Breast epithelium (tissue), 3 donors: ENCODE results near the gene TFG.

Experiments
- POLR2A ChIP-seq: fragments of 450-650 bp; IDR thresholded peaks from one replicate; pipeline ENCODE4 v1.6.1; 2016; ENCODE audit warnings: antibody characterized with exemption, mild to moderate bottlenecking, moderate library complexity
- TF ChIP-seq, protein P1 (sequence below), 3 donors: fragments of 450-650 bp; IDR thresholded peaks; one replicate each; pipeline ENCODE4 v1.5.1; 2016 to 2017; ENCODE audit warnings: antibody characterized with exemption in 3 of 3, mild to moderate bottlenecking in 3 of 3, moderate library complexity in 3 of 3

- TF ChIP-seq, protein P1, sequence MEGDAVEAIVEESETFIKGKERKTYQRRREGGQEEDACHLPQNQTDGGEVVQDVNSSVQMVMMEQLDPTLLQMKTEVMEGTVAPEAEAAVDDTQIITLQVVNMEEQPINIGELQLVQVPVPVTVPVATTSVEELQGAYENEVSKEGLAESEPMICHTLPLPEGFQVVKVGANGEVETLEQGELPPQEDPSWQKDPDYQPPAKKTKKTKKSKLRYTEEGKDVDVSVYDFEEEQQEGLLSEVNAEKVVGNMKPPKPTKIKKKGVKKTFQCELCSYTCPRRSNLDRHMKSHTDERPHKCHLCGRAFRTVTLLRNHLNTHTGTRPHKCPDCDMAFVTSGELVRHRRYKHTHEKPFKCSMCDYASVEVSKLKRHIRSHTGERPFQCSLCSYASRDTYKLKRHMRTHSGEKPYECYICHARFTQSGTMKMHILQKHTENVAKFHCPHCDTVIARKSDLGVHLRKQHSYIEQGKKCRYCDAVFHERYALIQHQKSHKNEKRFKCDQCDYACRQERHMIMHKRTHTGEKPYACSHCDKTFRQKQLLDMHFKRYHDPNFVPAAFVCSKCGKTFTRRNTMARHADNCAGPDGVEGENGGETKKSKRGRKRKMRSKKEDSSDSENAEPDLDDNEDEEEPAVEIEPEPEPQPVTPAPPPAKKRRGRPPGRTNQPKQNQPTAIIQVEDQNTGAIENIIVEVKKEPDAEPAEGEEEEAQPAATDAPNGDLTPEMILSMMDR (IDR thresholded peaks at IDR 0.05): no peak
- no peak for TF ChIP-seq POLR2A
Measured at GRCh38 chr3:100726706-100727105, 17.4 kb downstream of the TFG start.
